HG02981 (cell line): ENCODE data around the gene DCLK1.

ENCODE experiments used
- ATAC-seq: cut with Tn5 transposase; IDR thresholded peaks from one replicate; pipeline ENCODE4 v1.9.1; 2021; ENCODE audit warnings: mild to moderate bottlenecking, moderate library complexity; ENCODE audit not compliant: unreplicated experiment

The DCLK1 gene

GRCh38 chr13:36131222-36131930, at the start of gene DCLK1:
TSS of gene DCLK1 (minus strand) at chr13:36131382.
- ATAC-seq, result no peak

DNA sequence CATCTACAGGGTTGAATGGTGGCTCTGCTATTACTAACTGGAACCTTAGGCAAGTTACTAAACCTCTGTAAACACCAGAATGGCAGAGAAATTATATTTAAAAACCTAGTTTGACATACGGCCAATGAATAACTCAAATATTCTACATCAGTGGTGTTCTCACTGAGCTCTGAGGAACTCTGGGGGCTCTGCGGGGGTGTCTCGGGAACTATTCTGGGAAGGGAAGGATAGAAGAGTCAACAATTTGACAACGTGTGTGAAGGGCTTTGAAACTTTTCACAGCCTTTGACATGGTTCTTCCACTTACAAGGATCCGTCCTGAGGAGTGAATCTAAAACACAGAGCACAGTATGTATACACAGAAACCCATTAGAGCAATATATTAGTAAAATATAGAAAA, 44.4 kb upstream of the DCLK1 start:
- ATAC-seq, result no peak

DNA sequence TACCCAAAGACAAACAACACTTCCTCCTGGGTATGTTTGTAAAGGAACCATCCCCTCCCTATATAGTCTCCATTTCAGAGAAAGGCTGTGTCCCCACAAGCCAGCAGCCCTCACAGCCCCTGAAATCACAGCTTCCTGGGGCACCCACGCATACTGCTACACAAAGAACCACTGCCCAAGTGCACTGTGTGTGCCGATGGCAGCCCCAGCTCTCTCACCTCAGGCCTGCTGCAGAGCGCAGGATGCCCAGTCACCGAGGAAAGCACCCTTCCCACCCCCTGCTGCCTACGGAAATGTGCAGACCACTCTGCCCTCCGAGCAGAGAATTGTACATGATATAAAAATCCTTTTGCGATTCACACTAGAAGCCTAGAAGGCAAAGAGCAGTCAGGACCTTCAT, 43.7 kb upstream of the DCLK1 start:
- no peak for ATAC-seq

- no peak for ATAC-seq
These were observed 42.6 kb upstream of the DCLK1 start for GRCh38 chr13:36173571-36174322.

DNA sequence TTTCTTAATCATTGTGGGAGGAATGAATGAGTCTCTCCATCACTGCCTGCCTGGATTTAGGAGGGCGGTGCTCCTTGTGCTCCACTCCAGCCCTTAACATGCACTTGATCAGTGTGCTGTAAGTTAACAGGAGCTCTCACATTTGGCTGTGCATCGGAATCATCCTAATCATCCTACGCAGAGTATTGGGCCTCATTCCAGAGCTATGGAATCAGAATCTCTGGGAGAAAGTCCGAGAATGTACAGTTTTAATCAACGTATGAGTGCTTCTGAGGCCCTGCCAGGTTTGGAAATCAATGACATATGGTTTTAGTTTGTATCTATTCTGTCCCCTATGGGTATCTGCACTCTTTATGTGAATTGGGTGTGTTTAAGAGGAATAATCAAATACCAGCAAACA, 34.9 kb upstream of the DCLK1 start:
- no peak for ATAC-seq

GRCh38 chr13:36163809-36164308, 32.7 kb upstream of the DCLK1 start:
- ATAC-seq, result no peak

DNA sequence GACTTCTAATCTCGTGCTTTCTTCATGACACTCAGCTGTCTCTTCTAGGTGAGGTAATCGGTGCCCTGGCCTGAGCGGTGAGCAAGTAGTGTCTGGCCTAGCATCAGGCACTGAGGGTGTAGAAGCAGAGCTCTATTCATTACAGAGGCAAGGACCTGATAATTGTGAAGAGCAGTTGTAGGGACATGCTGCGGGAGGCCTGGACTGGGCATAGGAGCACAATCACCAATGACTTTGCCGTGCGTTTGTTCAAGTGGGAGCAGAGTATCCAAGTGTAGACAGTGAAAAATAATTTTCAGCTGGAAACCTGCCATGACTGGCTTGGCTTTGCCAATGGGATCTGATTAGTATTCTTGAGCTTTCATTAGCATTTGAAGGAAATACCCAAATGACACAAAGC, 32.1 kb upstream of the DCLK1 start:
- no peak for ATAC-seq

DNA sequence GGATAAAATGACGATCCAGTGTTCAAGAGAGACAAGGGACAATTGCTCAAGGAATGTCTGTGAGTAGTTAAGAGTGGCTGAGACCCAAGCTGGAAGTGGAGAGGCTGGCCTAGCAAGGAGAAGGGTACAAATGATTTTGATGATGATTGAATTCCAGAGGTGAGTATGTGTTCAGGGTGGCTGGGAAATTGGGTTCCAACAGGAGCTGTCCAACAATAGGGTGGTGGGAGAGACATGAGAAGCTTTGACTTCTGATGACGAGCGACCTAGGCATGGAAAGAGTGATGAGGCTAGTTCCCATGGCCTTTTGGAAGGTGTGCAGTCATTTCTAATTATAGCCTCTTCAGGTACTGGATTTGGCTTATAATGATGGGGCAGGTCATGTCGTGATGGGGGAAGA, 29.1 kb upstream of the DCLK1 start:
- ATAC-seq, result no peak

GRCh38 chr13:36158611-36159010, 27.4 kb upstream of the DCLK1 start:
- ATAC-seq, result no peak

- ATAC-seq, result no peak
These were observed 26.3 kb upstream of the DCLK1 start for GRCh38 chr13:36157480-36157879.

DNA sequence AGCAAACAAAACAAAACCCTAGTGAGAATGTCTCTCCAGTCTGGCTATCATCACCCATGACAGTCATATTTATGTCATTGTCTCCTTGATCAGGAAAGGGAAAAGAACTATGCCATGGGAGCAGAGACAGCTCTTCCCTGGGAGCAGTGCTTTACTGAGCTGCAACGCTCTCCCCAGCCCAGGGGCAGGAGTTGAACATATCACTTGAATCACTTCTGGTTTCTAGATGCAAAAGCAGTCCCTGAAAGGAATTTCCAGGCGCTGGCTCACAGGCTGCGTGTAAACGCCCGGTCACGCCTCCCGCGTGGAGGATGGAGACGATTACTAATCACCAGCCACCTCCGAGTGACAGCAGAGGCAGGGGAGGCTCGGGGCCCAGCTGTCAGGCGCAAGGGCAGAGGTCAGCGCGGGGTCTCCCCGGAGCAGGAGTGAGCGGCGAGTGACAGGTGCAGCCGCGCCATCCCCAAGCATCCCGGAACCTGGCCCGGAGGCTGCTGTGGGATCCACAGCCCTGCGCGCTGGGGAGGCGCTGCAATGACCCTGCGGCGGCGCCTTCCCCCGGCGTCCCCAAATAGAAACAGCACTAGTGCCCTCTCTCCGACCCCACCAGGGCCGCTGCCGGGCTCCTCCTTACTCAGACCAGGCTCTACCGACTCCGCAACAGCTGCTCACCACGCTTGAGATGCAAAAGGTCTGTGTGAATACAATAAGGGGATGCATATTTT, 23.5 kb upstream of the DCLK1 start:
- ATAC-seq, result no peak

DNA sequence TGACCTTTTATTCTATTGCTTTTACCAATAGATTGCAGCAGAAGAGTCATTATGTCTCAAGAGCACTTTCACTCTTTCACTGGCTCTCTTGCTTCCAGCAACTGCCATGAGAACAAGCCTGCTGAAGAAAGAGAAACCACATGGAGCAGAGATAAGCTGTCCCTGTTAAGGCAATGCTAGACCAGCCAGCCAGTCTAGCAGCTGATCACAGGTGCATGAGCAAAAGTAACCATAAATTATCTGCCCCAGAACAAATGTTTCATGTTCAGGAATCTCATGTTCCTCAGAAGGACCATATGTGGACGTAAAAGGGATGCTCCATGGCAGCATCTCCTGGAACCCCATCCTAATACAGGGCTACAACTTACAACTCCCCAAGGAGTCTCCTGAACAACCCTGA, 20.4 kb upstream of the DCLK1 start:
- no peak for ATAC-seq

GRCh38 chr13:36148446-36148845, 17.3 kb upstream of the DCLK1 start:
- ATAC-seq, result no peak

DNA sequence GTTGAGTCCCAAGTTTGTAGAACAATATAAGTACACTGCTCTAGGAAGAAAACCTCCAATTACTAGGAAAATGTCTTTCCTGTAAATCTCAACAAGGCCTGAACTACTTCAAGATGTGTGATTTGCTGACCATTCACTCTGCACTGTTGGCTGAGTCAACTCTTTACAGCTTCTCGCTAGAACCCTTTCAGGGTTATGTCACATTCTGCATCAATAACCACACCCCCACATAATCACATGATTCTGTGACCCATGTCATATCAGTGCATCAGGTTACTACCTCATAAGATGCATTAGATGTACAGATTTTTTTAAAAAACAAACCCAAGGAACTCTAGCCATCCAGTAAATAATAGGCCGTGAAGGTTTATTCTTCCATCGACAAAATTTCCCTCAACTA, 16.1 kb upstream of the DCLK1 start:
- ATAC-seq, result no peak

GRCh38 chr13:36146511-36147269, 15.5 kb upstream of the DCLK1 start:
- ATAC-seq, result no peak

DNA sequence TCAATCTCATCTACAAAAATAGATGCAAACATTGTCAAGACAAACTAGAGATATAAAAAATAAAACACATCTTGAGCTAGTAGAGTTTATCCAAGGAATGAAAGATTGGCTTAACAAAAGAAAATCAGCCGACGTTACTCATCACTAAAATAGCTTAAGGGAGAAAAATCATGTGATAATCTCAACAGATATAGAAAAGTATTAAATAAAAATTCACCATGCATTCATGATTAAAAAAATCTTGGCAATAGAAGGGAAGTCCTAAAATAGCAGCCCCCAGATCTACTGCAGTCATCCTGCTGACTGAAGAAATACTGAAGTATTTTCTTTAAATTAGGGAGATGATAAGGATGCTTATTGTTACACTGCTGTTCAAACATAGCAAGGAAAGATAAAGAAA, 12.6 kb upstream of the DCLK1 start:
- no peak for ATAC-seq

DNA sequence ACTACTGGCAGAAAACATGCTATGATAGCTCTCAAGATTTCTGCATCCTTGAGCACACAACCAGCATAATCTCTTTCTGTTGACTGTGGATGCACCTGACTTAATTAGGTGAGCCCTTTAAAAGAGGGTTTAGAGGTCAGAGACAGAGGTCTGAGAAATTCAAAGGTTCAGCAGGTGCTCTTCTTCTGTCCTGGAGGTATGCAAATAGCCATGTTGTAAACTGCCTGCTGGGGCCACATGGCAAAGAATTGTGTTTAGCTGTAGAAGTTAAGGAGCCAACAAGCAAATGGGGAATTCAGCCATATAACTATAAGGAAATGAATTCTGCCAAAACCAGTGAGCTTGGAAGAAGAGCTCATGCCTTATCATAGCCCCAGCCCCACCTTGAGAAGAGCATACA, 11.6 kb upstream of the DCLK1 start:
- no peak for ATAC-seq

DNA sequence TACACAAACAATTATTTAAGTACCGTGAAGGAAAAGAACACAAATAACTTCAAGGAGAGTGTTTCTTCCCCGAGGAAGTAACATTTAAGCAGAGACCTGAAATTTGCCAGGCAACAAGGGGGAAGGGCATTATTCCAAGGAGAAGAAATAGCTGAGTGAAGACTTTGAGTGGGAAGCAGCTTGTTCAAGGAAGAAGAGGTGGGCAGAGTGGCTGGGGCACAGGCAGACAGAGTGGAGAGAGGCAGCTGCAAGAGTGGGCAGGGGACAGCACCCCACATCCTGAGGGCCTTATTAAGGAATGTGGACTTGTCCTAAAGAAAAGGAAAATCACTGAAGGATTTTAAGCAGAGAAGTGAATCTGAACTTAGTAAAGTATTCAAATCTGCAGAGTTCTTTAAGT, 4.7 kb upstream of the DCLK1 start:
- no peak for ATAC-seq

GRCh38 chr13:36134632-36135031, 3.5 kb upstream of the DCLK1 start:
- no peak for ATAC-seq

GRCh38 chr13:36133950-36134626, 2.9 kb upstream of the DCLK1 start:
- no peak for ATAC-seq
